Nephron progenitor cell (in vitro differentiated cells): ENCODE data around the gene SYS1.

ENCODE experiments used
- DNase-seq: peaks from one replicate; pipeline ENCODE4 v3.0.0; 2021
- H3K27ac Mint-ChIP-seq: 2 replicates; pipeline ENCODE4 v1.8.0; 2021; ENCODE audit warnings: mild to moderate bottlenecking, moderate library complexity, mixed read lengths
- H3K27me3 Mint-ChIP-seq: 2 replicates; pipeline ENCODE4 v1.8.0; 2021; ENCODE audit warnings: mild to moderate bottlenecking, low read depth, mixed read lengths; ENCODE audit not compliant: poor library complexity
- H3K36me3 Mint-ChIP-seq: 2 replicates; pipeline ENCODE4 v1.8.0; 2021; ENCODE audit warnings: low read depth, mixed read lengths
- H3K4me1 Mint-ChIP-seq: 2 replicates; pipeline ENCODE4 v1.8.0; 2021; ENCODE audit warnings: mixed read lengths
- H3K4me3 Mint-ChIP-seq: 2 replicates; pipeline ENCODE4 v1.8.0; 2021; ENCODE audit warnings: mild to moderate bottlenecking, moderate library complexity, mixed read lengths
- H3K9me3 Mint-ChIP-seq: 2 replicates; pipeline ENCODE4 v1.8.0; 2021; ENCODE audit warnings: mild to moderate bottlenecking, moderate library complexity, mixed read lengths
- CTCF ChIP-seq: fragments of 200-600 bp; sonication (generic); IDR thresholded peaks from 2 replicates; pipeline ENCODE4 v1.5.0; 2021; ENCODE audit warnings: antibody characterized with exemption

Gene SYS1

GRCh38 chr20:45370571-45371160 lies 7.7 kb downstream of the SYS1 start:
- DNase-seq, result no peak
- H3K27me3 Mint-ChIP-seq, result peaks cover 17% of the 10 kb centered on the region
- H3K9me3 Mint-ChIP-seq, result no peaks in the 10 kb centered on the region
- H3K4me1 Mint-ChIP-seq, result peaks cover 32% of the 10 kb centered on the region
- H3K4me3 Mint-ChIP-seq, result no peak overlapping the region
- H3K36me3 Mint-ChIP-seq, result peaks cover 25% of the 10 kb centered on the region
- TF ChIP-seq CTCF, result no peak
- H3K27ac Mint-ChIP-seq, result no peak overlapping the region

- TF ChIP-seq CTCF, result no peak
- H3K4me3 Mint-ChIP-seq, result peak overlapping the region; percentile 12
- H3K27ac Mint-ChIP-seq, result no peak overlapping the region
- H3K4me1 Mint-ChIP-seq, result peaks cover 36% of the 10 kb centered on the region
- no peaks in the 10 kb centered on the region for H3K9me3 Mint-ChIP-seq
- peaks cover 17% of the 10 kb centered on the region for H3K27me3 Mint-ChIP-seq
- no peak for DNase-seq
- peaks cover 16% of the 10 kb centered on the region for H3K36me3 Mint-ChIP-seq
These were observed 9.3 kb downstream of the SYS1 start for GRCh38 chr20:45372241-45372640.

- H3K36me3 Mint-ChIP-seq, result peaks cover 14% of the 10 kb centered on the region
- peaks cover 17% of the 10 kb centered on the region for H3K27me3 Mint-ChIP-seq
- no peak for DNase-seq
- H3K4me1 Mint-ChIP-seq, result peaks cover 40% of the 10 kb centered on the region
- TF ChIP-seq CTCF, result no peak
- H3K27ac Mint-ChIP-seq, result no peak overlapping the region
- H3K4me3 Mint-ChIP-seq, result peak overlapping the region; percentile 82
- no peaks in the 10 kb centered on the region for H3K9me3 Mint-ChIP-seq
These were observed 9.8 kb downstream of the SYS1 start for GRCh38 chr20:45372646-45373352.

DNA sequence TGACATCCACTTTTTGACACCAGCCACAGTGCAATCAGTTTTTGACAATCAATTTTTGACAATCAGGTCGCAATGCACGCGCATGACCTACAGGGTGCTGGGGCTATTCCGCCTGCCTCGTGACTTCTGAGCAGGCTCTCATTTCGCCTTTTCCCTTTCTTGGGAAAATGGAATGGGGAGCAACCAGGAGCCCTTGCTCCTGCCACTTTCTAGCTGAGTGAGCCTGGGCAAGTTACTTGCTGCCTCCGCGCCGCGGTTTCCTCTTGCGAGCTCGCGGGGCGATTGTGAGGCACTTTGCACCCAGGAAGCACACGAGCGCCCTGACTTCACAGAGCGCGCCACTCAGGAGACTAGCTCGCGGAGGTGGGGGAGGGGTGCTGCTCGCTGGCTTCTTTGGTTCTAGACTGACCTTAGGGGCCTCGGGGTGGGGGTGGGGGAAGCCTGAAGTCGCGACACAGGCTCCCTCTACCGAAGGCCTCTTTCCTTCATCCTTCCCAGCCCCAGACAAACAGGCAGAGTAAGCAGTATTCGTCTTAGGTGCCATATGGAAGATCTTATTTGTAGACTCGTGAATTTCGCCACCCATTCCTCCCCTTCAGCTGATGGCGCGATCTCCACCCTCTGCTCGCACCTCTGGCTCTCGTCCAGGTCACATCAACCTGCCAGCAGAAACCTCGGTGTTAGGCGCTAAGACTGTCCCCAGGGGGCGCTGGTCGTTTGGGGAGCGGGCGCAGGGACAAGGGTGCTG lies 10.6 kb downstream of the SYS1 start:
- Mint-ChIP-seq H3K9me3 (no peaks in the 10 kb centered on the region), H3K27me3 (peaks cover 17% of the 10 kb centered on the region), H3K4me1 (peaks cover 33% of the 10 kb centered on the region), H3K4me3 (peak overlapping the region; percentile 82), H3K27ac (no peak overlapping the region), H3K36me3 (peaks cover 6% of the 10 kb centered on the region)
- peak; percentile 87 for DNase-seq
- peak; percentile 76 for TF ChIP-seq CTCF

GRCh38 chr20:45374101-45374467 lies 11.1 kb downstream of the SYS1 start:
- no peak for DNase-seq
- TF ChIP-seq CTCF, result no peak
- H3K4me3 Mint-ChIP-seq, result peak overlapping the region; percentile 82
- no peaks in the 10 kb centered on the region for H3K9me3 Mint-ChIP-seq
- peaks cover 33% of the 10 kb centered on the region for H3K4me1 Mint-ChIP-seq
- H3K27me3 Mint-ChIP-seq, result peaks cover 17% of the 10 kb centered on the region
- H3K36me3 Mint-ChIP-seq, result peaks cover under 1% of the 10 kb centered on the region
- H3K27ac Mint-ChIP-seq, result no peak overlapping the region
